ENCODE results near the gene DCAF8L2.

The DCAF8L2 gene

DNA sequence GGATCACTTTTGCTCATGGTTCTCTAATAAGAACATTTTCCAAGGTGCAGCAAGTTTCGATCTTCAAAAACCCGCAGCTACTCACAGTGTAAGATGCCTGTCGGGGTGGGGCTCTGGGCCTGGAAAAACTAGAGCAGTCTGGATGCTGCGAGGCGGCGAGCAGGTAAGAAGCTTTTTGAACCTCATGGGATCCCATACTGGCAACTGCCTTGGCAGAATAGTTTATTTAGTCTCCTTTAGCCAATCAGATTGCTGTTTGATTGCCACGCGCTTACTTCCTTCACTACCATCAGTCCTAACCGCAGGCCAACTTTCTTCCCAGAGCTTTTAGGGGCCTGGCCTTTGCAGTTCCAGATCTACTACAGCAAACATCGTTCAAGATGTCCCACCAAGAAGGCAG, 156.4 kb downstream of the DCAF8L2 start:
- TF ChIP-seq NFIC (IDR thresholded peaks at IDR 0.05) (no peak), EGR1 (IDR thresholded peaks at IDR 0.05) (no peak), TEAD4 (IDR thresholded peaks at IDR 0.05) (no peak), YY1 (IDR thresholded peaks at IDR 0.05; ENCODE audit: low read depth) (no peak), ZBTB7A (IDR thresholded peaks at IDR 0.05; ENCODE audit: low read depth) (no peak), CEBPB (IDR thresholded peaks at IDR 0.05) (no peak), CREB1 (IDR thresholded peaks at IDR 0.05; ENCODE audit: low read depth) (no peak)
- TF ChIP-seq, protein P1, sequence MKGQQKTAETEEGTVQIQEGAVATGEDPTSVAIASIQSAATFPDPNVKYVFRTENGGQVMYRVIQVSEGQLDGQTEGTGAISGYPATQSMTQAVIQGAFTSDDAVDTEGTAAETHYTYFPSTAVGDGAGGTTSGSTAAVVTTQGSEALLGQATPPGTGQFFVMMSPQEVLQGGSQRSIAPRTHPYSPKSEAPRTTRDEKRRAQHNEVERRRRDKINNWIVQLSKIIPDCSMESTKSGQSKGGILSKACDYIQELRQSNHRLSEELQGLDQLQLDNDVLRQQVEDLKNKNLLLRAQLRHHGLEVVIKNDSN (IDR thresholded peaks at IDR 0.05), result no peak
- TF ChIP-seq, protein P2, sequence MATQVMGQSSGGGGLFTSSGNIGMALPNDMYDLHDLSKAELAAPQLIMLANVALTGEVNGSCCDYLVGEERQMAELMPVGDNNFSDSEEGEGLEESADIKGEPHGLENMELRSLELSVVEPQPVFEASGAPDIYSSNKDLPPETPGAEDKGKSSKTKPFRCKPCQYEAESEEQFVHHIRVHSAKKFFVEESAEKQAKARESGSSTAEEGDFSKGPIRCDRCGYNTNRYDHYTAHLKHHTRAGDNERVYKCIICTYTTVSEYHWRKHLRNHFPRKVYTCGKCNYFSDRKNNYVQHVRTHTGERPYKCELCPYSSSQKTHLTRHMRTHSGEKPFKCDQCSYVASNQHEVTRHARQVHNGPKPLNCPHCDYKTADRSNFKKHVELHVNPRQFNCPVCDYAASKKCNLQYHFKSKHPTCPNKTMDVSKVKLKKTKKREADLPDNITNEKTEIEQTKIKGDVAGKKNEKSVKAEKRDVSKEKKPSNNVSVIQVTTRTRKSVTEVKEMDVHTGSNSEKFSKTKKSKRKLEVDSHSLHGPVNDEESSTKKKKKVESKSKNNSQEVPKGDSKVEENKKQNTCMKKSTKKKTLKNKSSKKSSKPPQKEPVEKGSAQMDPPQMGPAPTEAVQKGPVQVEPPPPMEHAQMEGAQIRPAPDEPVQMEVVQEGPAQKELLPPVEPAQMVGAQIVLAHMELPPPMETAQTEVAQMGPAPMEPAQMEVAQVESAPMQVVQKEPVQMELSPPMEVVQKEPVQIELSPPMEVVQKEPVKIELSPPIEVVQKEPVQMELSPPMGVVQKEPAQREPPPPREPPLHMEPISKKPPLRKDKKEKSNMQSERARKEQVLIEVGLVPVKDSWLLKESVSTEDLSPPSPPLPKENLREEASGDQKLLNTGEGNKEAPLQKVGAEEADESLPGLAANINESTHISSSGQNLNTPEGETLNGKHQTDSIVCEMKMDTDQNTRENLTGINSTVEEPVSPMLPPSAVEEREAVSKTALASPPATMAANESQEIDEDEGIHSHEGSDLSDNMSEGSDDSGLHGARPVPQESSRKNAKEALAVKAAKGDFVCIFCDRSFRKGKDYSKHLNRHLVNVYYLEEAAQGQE (IDR thresholded peaks at IDR 0.05; ENCODE audit: low read depth), result no peak
- TF ChIP-seq, protein P3, sequence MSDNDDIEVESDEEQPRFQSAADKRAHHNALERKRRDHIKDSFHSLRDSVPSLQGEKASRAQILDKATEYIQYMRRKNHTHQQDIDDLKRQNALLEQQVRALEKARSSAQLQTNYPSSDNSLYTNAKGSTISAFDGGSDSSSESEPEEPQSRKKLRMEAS (IDR thresholded peaks at IDR 0.05), result no peak

DNA sequence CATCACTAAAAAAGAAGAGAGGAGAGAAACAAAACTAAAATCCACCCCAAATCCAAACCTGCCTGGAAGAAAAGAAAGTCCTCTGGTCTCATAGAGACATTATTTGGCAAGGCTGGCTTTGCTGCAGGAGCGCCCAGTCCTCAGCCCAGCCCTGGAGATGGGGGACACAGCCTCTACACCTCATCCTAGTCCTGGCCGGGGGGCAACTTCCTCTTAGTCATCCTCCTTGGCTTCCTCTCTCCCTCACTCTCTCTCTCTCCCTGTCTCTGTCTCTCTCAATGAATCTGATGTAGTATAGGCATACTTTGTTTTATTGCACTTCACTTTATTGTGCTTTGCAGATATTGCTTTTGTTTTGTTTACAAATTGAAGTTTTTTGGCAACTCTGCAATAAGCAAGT, 161.8 kb downstream of the DCAF8L2 start:
- TF ChIP-seq EGR1 (IDR thresholded peaks at IDR 0.05) (no peak), NFIC (IDR thresholded peaks at IDR 0.05) (no peak), TEAD4 (IDR thresholded peaks at IDR 0.05) (no peak), CREB1 (IDR thresholded peaks at IDR 0.05; ENCODE audit: low read depth) (no peak), TAF1 (IDR thresholded peaks at IDR 0.05; ENCODE audit: low read depth) (no peak), FOXM1 (IDR thresholded peaks at IDR 0.05; ENCODE audit: borderline replicate concordance, low read depth) (no peak), TCF12 (IDR thresholded peaks at IDR 0.05; ENCODE audit: low read depth) (no peak), EP300 (IDR thresholded peaks at IDR 0.05; ENCODE audit: borderline replicate concordance) (no peak), ZBTB7A (IDR thresholded peaks at IDR 0.05; ENCODE audit: low read depth) (no peak), CEBPB (IDR thresholded peaks at IDR 0.05) (no peak), RAD21 (IDR thresholded peaks at IDR 0.05; ENCODE audit: low read depth) (no peak)
- TF ChIP-seq, protein P1 (IDR thresholded peaks at IDR 0.05), result no peak
- TF ChIP-seq, protein P3 (IDR thresholded peaks at IDR 0.05), result no peak

DNA sequence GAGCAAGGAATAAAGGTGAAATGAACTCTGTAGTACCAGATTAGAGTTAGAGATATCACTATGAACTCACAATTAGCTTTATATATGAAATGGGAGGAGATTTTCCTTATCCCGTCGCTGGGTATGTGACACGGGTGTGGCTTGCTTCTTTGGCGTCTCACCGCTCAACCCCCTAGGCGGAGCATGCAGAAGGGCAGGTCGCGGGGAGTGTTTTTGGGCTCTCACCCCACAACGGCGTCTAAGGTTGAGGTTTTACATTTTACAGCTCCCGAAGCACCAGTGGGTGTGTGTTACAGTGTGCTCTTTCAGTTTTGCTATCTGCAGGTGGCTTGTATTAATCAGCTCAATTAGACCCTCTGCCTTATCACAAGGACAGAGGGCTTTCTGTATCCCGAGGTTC, 175.6 kb downstream of the DCAF8L2 start:
- no peak for TF ChIP-seq YY1 (IDR thresholded peaks at IDR 0.05; ENCODE audit: low read depth)
- no peak for TF ChIP-seq FOXM1 (IDR thresholded peaks at IDR 0.05; ENCODE audit: borderline replicate concordance, low read depth)
- TF ChIP-seq, protein P3 (IDR thresholded peaks at IDR 0.05), result no peak
- no peak for TF ChIP-seq EGR1 (IDR thresholded peaks at IDR 0.05)
- TF ChIP-seq EP300 (IDR thresholded peaks at IDR 0.05; ENCODE audit: borderline replicate concordance), result no peak
- no peak for TF ChIP-seq NFIC (IDR thresholded peaks at IDR 0.05)
- TF ChIP-seq, protein P1 (IDR thresholded peaks at IDR 0.05), result no peak
- no peak for TF ChIP-seq RAD21 (IDR thresholded peaks at IDR 0.05; ENCODE audit: low read depth)
- TF ChIP-seq TCF12 (IDR thresholded peaks at IDR 0.05; ENCODE audit: low read depth), result no peak
- no peak for TF ChIP-seq CREB1 (IDR thresholded peaks at IDR 0.05; ENCODE audit: low read depth)

DNA sequence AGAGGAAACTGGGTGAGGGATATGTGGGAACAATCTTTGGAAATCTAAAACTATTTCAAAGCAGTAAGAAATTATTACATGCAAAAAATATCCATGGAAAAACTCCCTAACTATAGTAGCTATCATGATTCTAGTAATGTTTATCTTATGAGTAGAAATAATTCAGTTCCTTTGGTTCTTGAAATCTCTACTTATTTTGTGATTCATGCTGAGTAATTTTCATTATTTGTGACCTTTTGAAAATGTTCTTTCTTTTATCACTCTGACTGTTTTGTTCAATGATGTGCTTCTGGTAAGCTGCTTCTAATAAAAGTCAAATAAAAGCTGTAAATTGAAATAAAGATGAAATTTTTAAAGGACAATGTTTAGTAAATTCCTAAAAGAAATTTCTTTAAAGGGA, 177.2 kb downstream of the DCAF8L2 start:
- TF ChIP-seq FOXM1 (IDR thresholded peaks at IDR 0.05; ENCODE audit: borderline replicate concordance, low read depth) (no peak), TCF12 (IDR thresholded peaks at IDR 0.05; ENCODE audit: low read depth) (no peak), CREB1 (IDR thresholded peaks at IDR 0.05; ENCODE audit: low read depth) (no peak), TAF1 (IDR thresholded peaks at IDR 0.05; ENCODE audit: low read depth) (no peak), EGR1 (IDR thresholded peaks at IDR 0.05) (no peak), TEAD4 (IDR thresholded peaks at IDR 0.05) (no peak)
- TF ChIP-seq, protein P1 (IDR thresholded peaks at IDR 0.05), result no peak

DNA sequence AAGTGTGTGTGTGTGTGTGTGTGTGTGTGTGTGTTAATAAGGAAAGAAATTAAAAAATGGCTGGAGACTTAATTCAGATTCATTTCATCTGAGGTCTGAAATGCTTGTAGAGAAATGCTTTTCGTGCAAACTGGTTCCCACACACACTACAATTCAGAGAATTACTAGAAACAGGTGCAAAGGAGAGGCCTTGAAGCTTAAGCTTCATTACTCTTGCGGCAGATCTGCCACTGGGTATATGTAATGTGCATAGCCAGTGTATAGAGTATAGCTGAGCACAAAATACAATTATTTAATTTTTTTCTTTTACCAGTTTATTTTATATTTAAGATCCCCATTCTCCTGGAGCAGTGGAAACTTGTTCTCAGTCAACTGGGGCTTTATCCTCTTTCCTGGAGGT, 185.8 kb downstream of the DCAF8L2 start:
- TF ChIP-seq TAF1 (IDR thresholded peaks at IDR 0.05; ENCODE audit: low read depth) (no peak), CEBPB (IDR thresholded peaks at IDR 0.05) (no peak), TEAD4 (IDR thresholded peaks at IDR 0.05) (no peak), CREB1 (IDR thresholded peaks at IDR 0.05; ENCODE audit: low read depth) (no peak), TCF12 (IDR thresholded peaks at IDR 0.05; ENCODE audit: low read depth) (no peak), YY1 (IDR thresholded peaks at IDR 0.05; ENCODE audit: low read depth) (no peak), RAD21 (IDR thresholded peaks at IDR 0.05; ENCODE audit: low read depth) (no peak), NFIC (IDR thresholded peaks at IDR 0.05) (no peak), EGR1 (IDR thresholded peaks at IDR 0.05) (no peak), EP300 (IDR thresholded peaks at IDR 0.05; ENCODE audit: borderline replicate concordance) (no peak), FOXM1 (IDR thresholded peaks at IDR 0.05; ENCODE audit: borderline replicate concordance, low read depth) (no peak), ZBTB7A (IDR thresholded peaks at IDR 0.05; ENCODE audit: low read depth) (no peak)
- TF ChIP-seq, protein P1 (IDR thresholded peaks at IDR 0.05), result no peak
- TF ChIP-seq, protein P2 (IDR thresholded peaks at IDR 0.05; ENCODE audit: low read depth), result no peak
- TF ChIP-seq, protein P3 (IDR thresholded peaks at IDR 0.05), result no peak

Data from Ishikawa (cell line).